GM18517 (cell line): ENCODE data around the gene SLC22A23.

Experiments used
- ATAC-seq: cut with Tn5 transposase; IDR thresholded peaks from one replicate; pipeline ENCODE4 v1.9.1; 2021; ENCODE audit warnings: mild to moderate bottlenecking, moderate library complexity; ENCODE audit not compliant: unreplicated experiment

SLC22A23 gene

DNA sequence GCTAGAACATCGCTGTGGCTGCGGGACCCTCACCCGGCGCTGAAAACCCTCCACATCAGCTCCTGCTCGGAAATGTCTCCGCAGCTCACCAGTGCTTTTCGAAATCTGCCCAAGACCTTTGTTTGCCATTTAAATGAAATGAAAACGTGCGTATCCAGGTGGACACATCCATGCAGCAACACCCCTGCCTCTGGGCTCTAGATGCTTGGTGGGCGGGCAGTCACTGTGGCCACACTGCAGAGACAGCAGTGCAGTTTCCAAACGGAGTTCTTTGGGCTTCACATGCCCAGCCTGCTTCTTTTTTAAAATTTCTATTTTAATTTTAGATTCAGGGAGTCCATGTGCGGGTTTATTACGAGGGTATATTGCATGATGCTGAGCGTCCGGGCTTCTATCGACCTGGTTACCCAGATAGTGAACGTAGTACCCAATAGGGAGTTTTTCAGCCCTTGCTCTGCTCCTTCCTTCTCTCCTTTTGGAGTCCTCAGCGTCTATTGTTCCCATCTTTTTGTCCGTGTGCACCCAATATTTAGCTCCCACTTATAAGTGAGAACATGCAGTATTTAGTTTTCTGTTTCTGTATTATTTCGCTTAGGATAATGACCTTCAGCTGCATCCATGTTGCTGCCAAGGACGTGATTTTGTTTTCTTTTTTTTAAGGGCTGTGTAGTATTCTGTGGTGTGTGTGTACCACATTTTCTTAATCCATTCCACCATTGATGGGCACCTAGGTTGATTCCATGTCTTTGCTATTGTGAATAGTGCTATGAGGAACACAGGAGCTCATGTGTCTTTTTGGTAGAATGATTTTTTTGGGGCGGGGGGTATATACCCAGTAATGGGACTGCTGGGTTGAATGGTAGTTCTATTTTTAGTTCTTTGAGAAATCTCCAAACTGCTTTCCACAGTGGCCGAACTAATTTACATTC, 224.6 kb downstream of the SLC22A23 start:
- ATAC-seq: no peak

DNA sequence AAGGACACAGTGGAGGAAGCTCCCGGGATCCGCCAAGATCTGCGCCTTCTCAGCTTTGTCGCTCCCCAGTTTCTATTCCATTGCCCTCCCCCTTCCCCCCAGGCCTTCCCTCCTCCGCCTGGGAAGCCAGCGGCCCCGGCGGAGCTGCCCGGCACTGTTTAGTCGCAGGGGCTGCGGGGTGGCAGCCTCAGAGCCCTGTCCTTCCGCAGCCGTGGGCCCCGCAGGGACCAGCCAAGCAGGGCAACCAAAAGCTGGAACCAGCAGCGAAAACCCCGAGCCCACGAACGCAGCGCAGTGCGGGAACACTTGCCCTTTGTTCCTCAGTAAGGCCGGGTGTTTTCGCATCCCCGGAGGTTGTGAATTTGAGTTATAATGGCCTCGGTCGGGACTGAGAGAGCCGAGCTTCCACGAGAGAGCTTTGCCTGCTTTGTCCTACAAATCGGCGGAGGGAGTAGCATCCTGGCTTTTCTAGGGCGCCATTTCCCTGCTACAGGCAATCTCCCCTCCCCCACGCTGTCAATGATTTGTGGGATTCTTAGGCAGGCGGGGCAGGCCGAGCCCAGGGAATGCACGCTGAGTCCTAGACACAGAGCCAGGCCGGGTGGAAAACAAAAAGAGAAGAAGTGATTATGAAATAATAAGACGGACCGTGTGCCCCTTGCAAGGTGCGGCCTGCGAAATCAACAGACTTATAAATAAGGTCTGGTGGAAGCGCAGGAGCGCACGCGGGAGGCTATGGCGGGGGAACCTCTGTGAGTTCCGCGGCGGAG, 225.4 kb downstream of the SLC22A23 start:
- no peak for ATAC-seq

DNA sequence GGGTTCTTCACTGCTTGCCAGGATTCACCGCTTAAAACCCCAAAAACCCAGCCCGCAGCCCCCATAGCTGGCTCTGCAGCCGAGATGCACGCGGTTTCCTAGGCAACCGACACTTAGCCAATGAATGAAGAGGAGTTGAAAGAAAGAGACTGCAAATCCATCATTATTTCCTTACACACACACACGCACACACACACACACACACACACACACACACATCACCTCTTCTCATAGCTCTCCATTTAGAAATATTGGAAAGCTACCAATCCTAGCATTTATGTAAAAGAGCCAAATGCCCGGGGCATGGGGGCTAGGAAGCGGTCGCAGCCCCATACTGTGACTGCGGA, 226.0 kb downstream of the SLC22A23 start:
- no peak for ATAC-seq

DNA sequence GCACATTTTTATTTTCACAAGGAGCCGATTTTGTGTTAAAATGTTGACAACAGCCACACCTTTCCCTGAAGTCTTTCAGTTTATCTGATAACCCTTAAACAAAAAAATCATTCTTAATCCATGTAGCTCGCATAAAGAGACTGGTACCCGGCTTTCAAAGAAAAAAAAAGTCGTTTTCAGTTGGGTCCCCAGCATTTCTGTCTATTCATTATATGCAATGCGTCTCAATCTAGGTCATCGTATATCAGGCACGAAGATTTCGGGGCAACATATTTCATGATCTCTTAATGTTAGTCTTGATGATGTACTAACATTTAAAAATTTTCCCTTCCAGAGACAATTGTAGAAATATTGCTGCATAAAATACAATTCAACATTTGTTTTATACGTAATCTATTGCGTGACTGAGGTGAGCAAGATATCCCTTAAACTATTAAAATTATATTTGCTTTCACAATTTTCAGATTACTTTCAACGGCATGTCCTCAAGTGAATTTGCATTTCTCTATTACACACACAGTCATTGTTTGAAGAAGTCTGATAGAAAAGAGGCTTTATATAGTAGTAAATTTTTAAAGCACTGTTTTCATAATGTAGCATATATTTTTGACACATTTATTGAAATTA, 226.5 kb downstream of the SLC22A23 start:
- ATAC-seq: no peak

DNA sequence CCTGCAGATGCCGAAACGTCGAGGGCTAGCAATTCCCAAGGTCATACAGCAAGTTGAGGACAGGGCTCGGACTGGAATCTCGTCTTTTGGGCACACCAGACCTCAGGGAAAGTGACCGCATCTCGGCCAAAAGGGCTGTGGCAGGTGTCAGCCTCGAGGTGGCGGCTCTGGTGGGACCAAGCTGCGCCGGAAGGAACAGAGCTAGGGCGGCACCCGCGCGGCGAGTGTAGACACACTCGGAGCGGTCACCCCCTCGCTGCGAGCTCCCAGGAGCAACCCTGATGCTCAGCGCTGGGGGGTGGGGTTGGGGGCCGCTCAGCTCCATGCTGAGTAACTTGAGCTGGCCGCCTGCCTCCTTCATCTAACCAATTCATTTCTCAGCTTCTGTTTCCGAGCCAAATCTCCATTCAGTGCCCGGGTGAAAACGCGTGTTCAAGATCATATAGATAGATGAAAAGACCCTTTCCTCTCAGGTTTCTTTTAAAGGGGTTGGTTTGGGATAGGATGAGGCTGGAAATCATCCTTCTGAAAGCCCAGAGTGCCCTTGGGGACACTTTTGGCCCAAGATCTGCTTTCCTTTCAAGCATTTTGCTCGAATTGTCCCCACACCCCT, 227.2 kb downstream of the SLC22A23 start:
- no peak for ATAC-seq

DNA sequence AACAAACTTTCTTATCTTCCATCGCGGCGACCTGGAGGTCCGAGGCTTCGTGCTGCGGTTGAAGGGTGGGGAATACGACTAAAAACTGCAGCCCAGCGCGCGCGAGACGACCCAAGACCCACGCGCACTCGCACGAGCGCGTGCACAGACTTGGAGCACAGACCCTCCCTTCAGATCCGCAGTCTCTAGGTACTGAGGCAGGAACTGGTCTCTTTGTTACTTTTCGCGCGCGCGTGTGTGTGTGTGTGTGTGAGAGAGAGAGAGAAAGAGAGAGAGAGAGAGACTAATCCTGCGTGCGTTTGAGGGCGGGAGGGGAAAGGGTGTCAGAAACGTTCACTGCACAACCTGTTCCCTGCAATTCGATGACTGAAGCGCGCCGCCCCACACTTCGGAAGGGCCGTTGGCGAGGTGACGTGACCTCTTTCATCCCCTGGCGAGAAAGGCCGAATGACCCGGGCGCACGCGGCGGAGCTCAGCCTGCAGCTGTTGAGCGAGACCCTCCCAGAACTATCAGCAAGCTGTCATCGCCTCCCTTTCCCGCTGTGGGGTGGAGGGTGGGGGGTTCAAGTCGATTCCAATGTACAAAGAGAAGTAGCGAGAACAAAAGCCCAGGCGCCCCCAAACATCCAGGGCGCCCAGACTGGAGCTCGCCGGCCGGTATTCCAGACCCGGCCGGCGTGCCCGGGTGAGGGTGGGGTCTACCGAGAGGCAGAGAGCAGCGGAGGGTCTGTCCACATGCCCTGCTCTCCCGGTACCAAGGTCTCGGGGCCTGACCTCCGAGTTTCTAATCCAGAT, 227.9 kb downstream of the SLC22A23 start:
- ATAC-seq: no peak

DNA sequence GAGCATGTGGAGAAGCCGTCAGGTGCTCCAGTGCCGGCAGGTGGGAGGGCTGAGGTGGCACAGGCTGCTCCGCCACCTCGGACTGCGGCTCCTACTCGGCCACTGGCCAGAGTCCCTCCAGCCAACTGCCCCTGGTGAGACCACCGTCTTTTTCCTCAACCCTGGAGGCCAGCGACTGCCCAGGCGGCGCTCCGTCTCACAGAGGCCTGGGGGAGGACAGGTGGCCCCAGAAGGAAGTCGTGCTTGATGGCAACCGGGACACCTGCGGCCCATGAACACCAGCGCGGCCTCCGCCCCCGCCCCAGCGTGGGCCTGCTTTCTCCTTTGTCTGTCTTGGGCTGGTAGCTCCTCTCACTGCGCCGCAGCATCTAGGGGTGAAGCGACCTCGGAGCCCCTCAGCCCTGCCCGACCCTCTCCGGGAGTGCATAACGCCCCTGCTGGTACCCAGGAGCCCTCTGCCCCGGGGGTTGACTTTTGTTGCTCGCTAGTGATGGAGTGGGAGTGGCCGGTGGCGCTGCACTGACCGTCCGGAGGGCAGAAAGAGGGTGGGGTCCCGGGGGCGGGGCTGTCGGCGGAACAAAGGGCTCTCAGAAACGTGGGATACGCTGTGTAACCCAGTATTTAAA, 228.7 kb downstream of the SLC22A23 start:
- ATAC-seq: no peak

DNA sequence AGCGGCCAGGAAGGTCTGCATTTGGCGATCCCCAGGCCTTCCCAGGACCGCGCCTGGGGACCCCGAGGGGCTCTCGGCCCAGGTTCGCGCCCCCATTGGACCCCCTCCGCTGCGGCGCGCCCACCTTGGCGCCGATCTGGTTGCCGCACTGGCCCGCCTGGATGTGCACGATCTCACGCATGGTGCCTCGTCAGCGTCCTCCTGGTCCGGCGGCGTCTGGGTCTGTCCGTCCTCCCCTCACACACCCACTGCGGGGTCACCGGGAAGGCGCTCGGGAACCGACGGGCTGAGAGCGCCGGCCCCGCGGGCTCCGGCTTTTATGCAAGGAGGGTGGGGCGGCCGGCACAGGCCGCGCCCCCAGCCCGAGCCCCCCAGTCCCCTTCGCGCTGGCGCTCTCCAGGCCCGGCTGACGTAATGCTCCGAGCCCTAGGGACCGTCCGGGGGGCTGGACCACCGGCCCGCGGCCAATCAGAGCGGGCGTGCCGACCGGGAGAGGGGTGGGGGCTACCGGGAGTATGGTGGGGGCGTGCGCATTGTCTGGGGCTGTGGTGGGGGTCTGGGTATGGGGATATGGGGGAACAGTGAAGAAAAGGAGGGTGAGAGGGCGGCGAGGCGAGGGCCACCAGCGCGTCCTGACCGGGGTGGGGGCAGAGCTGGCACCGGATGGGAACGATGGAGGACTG, 229.3 kb downstream of the SLC22A23 start, which contains the start of gene TUBB2B:
Gene TUBB2B (minus strand): TSS at position 291 of the 683 bp plus-strand sequence. CDS start 110 bp downstream, at position 181.
- no peak for ATAC-seq

DNA sequence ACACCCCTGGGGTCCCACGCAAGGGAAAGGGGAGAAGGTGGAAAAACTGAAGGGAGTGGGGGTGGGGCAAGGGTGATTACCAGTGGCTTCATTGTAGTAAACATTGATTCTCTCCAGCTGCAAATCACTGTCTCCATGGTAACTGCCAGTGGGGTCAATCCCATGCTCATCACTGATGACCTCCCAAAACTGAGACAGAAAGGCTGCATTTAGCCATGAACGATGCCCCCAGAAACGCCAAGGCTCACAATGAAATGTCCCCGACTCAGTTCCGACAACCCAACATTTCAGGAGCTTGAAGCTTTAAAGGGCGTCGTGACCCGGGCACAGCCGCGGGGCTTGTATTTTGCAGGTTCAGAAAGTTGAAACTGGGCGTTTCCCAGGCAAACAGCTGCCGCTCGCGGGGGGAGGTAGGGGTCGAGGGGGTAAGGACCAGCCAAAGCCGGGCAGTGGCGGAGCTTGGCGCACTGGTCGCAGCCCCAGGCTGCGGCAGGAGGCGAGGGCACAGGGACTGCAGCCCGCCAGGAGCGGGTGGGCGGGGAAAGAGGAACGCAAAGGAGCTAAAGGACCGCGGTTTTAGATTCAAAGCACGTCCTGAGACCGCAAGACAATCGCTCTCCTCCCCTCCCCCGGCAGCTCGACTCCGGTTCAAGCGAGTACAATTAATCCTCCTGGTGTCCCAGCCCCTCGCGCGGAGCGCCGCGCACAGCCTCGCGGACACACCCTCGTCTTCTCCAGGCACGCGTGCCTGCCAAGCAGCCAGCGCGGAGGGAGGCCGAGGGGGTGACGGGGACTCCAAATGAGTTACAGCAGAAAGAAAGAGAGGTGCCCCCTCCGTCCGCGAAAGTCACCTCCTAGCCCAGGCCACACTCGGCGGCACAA, 230.1 kb downstream of the SLC22A23 start:
- ATAC-seq: no peak

DNA sequence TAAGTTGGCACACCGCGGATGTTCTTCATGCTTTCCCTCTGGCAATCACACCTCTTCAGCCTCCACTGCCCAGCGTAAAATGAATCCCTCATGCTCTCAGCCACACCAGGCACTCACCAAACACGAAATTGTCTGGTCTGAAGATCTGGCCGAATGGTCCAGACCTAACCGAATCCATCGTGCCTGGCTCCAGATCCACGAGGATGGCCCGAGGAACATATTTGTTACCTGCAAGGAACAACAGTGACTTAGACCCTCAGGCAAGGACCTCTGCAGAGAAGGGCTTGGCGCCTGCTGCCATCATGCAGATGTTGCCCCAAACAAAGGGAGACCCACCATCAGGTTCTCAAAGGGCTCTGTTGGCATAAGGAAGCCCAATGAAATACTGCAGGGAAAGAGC, 230.8 kb downstream of the SLC22A23 start:
- no peak for ATAC-seq

DNA sequence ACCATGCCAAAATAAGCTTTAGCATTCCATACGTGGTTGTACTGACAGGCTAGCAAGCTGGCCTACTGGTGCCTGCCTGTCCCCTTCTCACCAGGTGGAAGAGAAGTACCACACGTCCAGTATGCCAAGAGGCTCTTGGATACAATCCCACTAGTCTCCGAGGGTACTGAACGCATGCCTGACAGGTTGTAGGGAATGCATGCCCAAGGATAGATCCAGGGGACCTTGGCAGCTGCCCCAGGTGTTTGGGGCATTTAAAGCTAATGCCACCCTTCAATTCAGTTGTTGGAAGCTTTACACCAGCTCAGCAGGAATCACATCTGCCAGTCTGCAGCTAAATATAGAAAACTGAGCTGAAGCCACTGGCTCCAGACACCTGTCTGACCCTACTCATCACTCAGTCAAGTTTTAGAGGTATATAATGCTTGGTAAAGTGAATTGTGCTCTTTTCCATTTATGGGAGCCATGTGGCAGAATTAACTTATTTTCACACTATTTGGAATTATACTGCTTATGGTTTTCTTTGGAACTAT, 234.3 kb downstream of the SLC22A23 start:
- no peak for ATAC-seq

DNA sequence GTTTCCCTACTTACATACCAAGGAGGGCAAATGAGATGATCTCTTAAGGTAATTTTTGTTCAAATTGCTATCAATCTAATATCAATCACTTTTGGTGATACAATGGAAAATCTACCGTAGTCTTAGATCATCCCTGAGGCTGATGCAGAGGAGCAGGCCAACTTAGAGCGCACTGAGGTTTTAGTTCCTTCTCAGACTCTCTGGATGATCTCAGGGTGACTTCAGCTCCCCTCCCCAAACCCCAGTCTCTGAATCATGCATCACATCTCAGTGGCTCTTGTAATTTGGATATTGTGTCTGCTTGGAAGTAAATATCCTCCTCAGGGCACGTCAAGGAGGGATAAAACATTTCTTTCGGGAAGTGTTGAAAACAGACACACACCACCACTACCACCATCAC, 235.3 kb downstream of the SLC22A23 start:
- no peak for ATAC-seq

DNA sequence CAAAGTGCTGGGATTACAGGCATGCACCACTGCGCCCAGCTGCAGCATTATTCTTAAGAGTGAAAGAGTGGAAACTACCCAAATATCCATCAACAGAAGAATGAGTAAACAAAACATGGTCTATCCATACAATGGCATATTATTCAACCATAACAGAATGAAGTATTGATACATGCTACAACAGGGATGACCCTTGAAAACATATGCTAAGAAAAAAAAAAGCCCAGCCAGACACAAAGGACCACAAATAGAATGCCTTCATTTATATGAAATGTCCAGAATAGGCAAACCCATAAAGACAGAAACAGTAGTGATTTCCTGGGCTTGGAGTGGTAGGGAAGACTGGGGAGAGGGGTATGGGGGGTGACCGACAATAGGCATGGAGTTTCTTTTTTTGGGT, 236.5 kb downstream of the SLC22A23 start:
- ATAC-seq: no peak
